Purkinje cell (primary cell): ENCODE data around the gene COX4I2. TPM values are rescaled to one million over a fixed set of nuclear protein-coding genes. Genes with fewer than 3 reads are reported as not detected.

Experiments used
- polyA plus RNA-seq: library from polyadenylated mRNA; unstranded; fragments of >200 nt; fragmentation: Nextera tagmentation; gene quantifications from 2 replicates; pipeline ENCODE4 v1.2.1, GENCODE V29; 2014

COX4I2 gene
- polyA plus RNA-seq: 1.9 TPM in 1 of 2 replicates, not detected in the other

GRCh38 chr20:31637660-31638059 lies at the start of gene COX4I2:
Gene COX4I2 (plus strand): TSS chr20:31637912. CDS start chr20:31639018, 1,106 bp downstream.

GRCh38 chr20:31605031-31605901 lies 32.4 kb upstream of the COX4I2 start, which contains the start of gene ID1:
Gene ID1 (plus strand): TSS chr20:31605289. CDS start chr20:31605388, 99 bp downstream.

Other genes with a start within 250 kb of the COX4I2 start
- gene DEFB119, start 247.3 kb upstream of the COX4I2 start, polyA plus RNA-seq: not detected in 2 replicates
- not detected in 2 replicates for gene DEFB121, start 231.7 kb upstream of the COX4I2 start, polyA plus RNA-seq
- not detected in 2 replicates for gene DEFB123, start 197.3 kb upstream of the COX4I2 start, polyA plus RNA-seq
- gene DEFB124, start 162.8 kb upstream of the COX4I2 start, polyA plus RNA-seq: not detected in 2 replicates
- not detected in 2 replicates for gene REM1, start 162.6 kb upstream of the COX4I2 start, polyA plus RNA-seq
- gene HM13, start 123.5 kb upstream of the COX4I2 start, polyA plus RNA-seq: 20.3 and 27.0 TPM in 2 replicates
- gene ID1, start 32.6 kb upstream of the COX4I2 start, polyA plus RNA-seq: 0.41 and 0.75 TPM in 2 replicates
- gene BCL2L1, start 85.0 kb downstream of the COX4I2 start, polyA plus RNA-seq: 1.2 and 6.4 TPM in 2 replicates
- 18.5 and 20.4 TPM in 2 replicates for gene TPX2, start 101.4 kb downstream of the COX4I2 start, polyA plus RNA-seq
- gene MYLK2, start 181.4 kb downstream of the COX4I2 start, polyA plus RNA-seq: not detected in 2 replicates
- not detected in 2 replicates for gene FOXS1, start 207.7 kb downstream of the COX4I2 start, polyA plus RNA-seq
- not detected in 2 replicates for gene DUSP15, start 232.6 kb downstream of the COX4I2 start, polyA plus RNA-seq
- 0.14 TPM in 1 of 2 replicates, not detected in the other for gene TTLL9, start 232.7 kb downstream of the COX4I2 start, polyA plus RNA-seq